Adrenal gland (tissue), 12 donors: ENCODE results near the gene RAMACL. TPM values are rescaled to one million over a fixed set of nuclear protein-coding genes. Genes with fewer than 3 reads are reported as not detected.

Experiments
- DNase-seq, 7 donors: peaks; one replicate each; pipeline ENCODE4 v3.0.0-alpha.2; 2019 to 2020
- H3K27ac ChIP-seq, 5 donors: fragments of 200-600 bp; sonication (generic) in 4 of 5; 1 replicate in 3 of 5; 2 replicates in 2 of 5; pipeline versions ENCODE4 v1.5.1 to v1.8.0; 2016 to 2020; ENCODE audit warnings: mild to moderate bottlenecking in 1 of 5
- H3K27me3 ChIP-seq: fragments of 200-600 bp; 2 replicates; pipeline ENCODE4 v1.8.0; 2021
- H3K36me3 ChIP-seq, 2 donors: fragments of 200-600 bp; replicated peaks in 1 of 2; 1 replicate in 1 of 2; 2 replicates in 1 of 2; pipeline versions ENCODE4 v1.5.1 to v1.8.0; 2018 to 2022
- H3K4me1 ChIP-seq, 2 donors: fragments of 200-600 bp; replicated peaks in 1 of 2; 1 replicate in 1 of 2; 2 replicates in 1 of 2; pipeline versions ENCODE4 v1.5.1 to v1.8.0; 2018 to 2021
- H3K4me3 ChIP-seq, 4 donors: fragments of 200-600 bp; sonication (generic) in 3 of 4; one replicate each; pipeline ENCODE4 v1.5.1; 2016 to 2018
- H3K9me3 ChIP-seq, 3 donors: fragments of 200-600 bp; sonication (generic) in 1 of 3; replicated peaks in 1 of 3; 1 replicate in 2 of 3; 2 replicates in 1 of 3; pipeline versions ENCODE4 v1.5.1 to v1.8.0; 2016 to 2021
- CTCF ChIP-seq, 6 experiments: fragments of 450-650 bp in 4 of 6; fragments of 200-600 bp in 2 of 6; sonication (generic) in 1 of 6; IDR thresholded peaks; 1 replicate in 5 of 6; 2 replicates in 1 of 6; pipeline versions ENCODE4 v1.5.1 to v1.8.0; 2016 to 2021; ENCODE audit warnings: antibody characterized with exemption in 6 of 6, mild to moderate bottlenecking in 2 of 6, moderate library complexity in 1 of 6
- POLR2A ChIP-seq, 2 donors: fragments of 450-650 bp; IDR thresholded peaks; one replicate each; pipeline ENCODE4 v1.6.1; 2017; ENCODE audit warnings: antibody characterized with exemption in 2 of 2, mild to moderate bottlenecking in 2 of 2, moderate library complexity in 1 of 2
- WGBS, 4 donors: extraction: QIAGEN DNeasy Blood & Tissue Kit in 2 of 4; methylation state at CpG; one replicate each; pipeline versions ENCODE4 v1.1.5 to v1.1.7; 2013 to 2017; 5-methylcytosine and 5-hydroxymethylcytosine counted together
- intact Hi-C, 2 donors: fragments of 100-400 bp; cut with DNase I; formaldehyde crosslinking; loops; one replicate each; pipeline versions ENCODE4 v1.14.1 to v1.15.0; 2022 to 2023
- polyA plus RNA-seq, 3 donors: library from polyadenylated mRNA; stranded (reverse); fragments of 200-250 nt in 2 of 3; fragments of 350-450 nt in 1 of 3; fragmentation: Illumina TruSeq in 1 of 3; extraction: RNeasy Lipid Tissue Mini Kit (QIAGEN cat#74804) in 1 of 3; gene quantifications; one replicate each; pipeline ENCODE4 v1.2.3, GENCODE V29; 2013 to 2014
- total RNA-seq, 9 donors: library from RNA; depleted of rRNA in 4 of 9; stranded (reverse); fragments of >200 nt in 4 of 9; fragments of 120-200 nt in 1 of 9; fragmentation: NEBNext Ultra II Directional in 1 of 9; extraction: Animal tissue kit (Norgen Biotek cat#: 25700) in 1 of 9; gene quantifications; one replicate each; pipeline versions ENCODE4 v1.1.0 to v1.2.4, GENCODE V29; 2013 to 2023
- donor health status: healthy with polysubstance abuse.
- donor health status: Bipolar disorder and iron deficiency.
- donor health status: DM: yes; HTN: yes; CAD: no.
- donor health status: DM: no; HTN: no; CAD: no.
- donor health status: DM: no; HTN: no; CAD: no.
- donor health status: DM: yes; HTN: yes; CAD: no.

The RAMACL gene
- total and polyA plus RNA-seq, 12 donors: 0.14 to 4.2 (median 0.46) TPM

DNA sequence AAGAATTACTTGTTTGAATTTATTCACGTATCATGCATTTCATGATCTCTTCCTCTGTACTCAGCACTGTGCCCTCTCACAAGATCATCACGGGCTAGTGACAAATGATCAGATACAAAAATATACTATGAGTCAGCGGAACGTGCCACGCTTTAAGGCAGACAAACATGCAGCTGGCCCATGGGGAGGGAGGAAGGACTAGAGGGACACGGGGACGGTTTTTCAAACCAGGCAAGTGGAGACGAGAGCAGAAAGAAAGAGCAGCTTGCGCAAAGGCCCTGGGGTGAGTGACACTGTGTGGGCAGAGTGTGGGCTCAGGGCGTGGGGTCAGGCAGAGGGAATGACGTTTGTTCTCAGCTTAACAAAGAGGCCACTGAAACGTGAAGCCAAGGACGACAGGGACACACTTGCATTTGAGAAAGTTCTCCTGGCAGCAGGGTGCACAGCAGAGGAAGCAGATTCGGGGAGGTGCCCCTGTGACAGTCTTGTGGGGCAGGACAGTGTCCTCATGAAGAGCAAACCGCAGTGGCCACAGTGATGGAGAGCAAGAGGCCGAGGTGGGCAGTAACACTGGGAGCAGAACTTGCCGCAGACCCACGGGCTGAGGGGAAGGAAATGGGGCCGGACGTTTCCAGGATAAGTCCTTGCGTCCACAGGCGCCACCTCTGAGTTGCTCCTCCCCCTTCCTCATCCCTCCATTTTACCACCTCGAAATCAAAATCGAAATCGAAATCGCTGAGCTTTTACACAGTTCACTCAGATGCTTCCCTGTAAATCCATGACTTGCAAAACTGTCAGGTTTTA lies 47.5 kb upstream of the RAMACL start:
- no peak overlapping the region for H3K4me3 ChIP-seq
- H3K36me3 ChIP-seq: no peaks in the 10 kb centered on the region
- H3K27me3 ChIP-seq: no peaks in the 10 kb centered on the region
- intact Hi-C loops: no loop called here
- H3K4me1 ChIP-seq: peaks cover 21 to 25% of the 10 kb centered on the region in 2 donors
- TF ChIP-seq CTCF (IDR thresholded peaks at IDR 0.05): no peak
- peak in 1 of 2 donors; percentile 55 for TF ChIP-seq POLR2A (IDR thresholded peaks at IDR 0.05)
- H3K27ac ChIP-seq: peak overlapping the region in 3 of 5 donors; percentile 23 to 38 (median 24)
- peak; percentile 68 to 91 (median 87) for DNase-seq
- H3K9me3 ChIP-seq: no peaks in the 10 kb centered on the region
- WGBS, 4 donors: 50 to 63% (median 55%) methylated on average over 26 of the region's 26 CpGs

DNA sequence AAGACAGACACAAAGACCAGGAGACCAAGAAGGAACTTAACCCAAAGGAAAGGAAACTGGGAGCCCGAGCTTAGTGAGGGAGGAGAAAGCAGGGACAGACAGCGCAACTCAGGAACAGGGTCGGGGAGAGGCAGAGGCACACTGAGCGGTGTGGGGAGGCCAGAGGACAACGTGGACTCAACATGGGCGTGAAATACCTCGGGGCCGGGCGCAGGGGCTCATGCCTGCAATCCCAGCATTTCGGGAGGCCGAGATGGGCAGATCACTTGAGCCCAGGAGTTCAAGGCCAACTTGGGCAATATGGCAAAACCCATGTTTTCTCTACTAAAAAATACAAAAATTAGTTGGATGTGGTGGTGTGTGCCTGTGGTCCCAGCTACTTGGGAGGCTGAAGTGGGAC lies 46.3 kb upstream of the RAMACL start:
- intact Hi-C loops: no loop called here
- 92 to 95% (median 94%) methylated on average over 11 of the region's 11 CpGs for WGBS, 4 donors

DNA sequence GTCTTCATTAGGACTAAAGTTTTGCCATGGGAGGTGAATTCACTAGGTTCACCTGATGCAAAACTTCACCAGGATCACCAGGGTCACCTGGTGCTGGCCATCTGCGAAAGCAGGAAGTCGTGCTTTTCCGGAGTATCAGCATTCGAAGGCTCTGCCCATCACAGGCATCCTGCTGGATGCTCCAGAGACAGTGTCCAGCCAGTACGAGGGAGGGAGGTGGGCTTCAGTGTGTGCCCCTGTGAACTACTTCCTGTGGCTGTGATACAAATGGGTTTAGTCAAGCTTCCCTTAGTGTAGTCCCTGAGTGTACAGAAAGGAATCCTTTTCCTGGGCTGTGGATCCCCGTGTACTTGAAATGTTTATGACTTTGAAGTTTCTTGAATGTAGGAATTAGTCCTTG lies 44.0 kb upstream of the RAMACL start:
- DNase-seq: no peak
- H3K36me3 ChIP-seq: no peaks in the 10 kb centered on the region
- H3K9me3 ChIP-seq: no peaks in the 10 kb centered on the region
- H3K4me3 ChIP-seq: no peak overlapping the region
- H3K27me3 ChIP-seq: no peaks in the 10 kb centered on the region
- intact Hi-C loops: no loop called here
- WGBS, 4 donors: 74 to 77% (median 77%) methylated on average over 6 of the region's 6 CpGs
- peaks cover 24 to 29% of the 10 kb centered on the region in 2 donors for H3K4me1 ChIP-seq
- no peak overlapping the region for H3K27ac ChIP-seq
- TF ChIP-seq CTCF (IDR thresholded peaks at IDR 0.05): no peak
- TF ChIP-seq POLR2A (IDR thresholded peaks at IDR 0.05): no peak

More for the DNA sequence above, 46.3 kb upstream of the RAMACL start:
- Histone ChIP-seq H3K36me3 (no peaks in the 10 kb centered on the region), H3K27ac (no peak overlapping the region), H3K27me3 (no peaks in the 10 kb centered on the region), H3K4me1 (peaks cover 30 to 35% of the 10 kb centered on the region in 2 donors), H3K9me3 (no peaks in the 10 kb centered on the region), H3K4me3 (no peak overlapping the region)
- DNase-seq: no peak
- no peak for TF ChIP-seq POLR2A (IDR thresholded peaks at IDR 0.05)
- no peak for TF ChIP-seq CTCF (IDR thresholded peaks at IDR 0.05)

DNA sequence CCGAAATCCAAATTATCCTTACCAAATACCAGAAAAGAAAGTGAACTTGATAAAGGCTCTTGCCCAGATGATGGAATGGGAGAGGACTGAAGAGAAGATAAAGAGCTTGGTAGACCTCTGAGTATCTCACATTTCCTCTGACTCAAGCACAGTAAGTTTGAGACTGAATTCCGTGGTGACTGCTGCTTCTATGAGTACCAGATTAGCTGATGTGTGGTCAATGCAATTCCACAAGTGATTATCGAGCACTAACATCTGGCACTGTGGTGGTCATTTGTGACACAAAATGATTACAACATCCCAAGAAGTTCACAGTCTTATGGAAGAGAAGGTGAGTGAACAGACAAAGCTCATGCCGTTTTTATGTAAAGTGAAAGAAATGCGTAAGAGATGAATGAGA lies 43.1 kb upstream of the RAMACL start:
- peaks cover 24 to 29% of the 10 kb centered on the region in 2 donors for H3K4me1 ChIP-seq
- 86 to 93% (median 89%) methylated on average over 5 of the region's 5 CpGs for WGBS, 4 donors
- intact Hi-C loops: no loop called here

More for the DNA sequence above, 43.1 kb upstream of the RAMACL start:
- Histone ChIP-seq H3K27me3 (no peaks in the 10 kb centered on the region), H3K9me3 (no peaks in the 10 kb centered on the region), H3K36me3 (no peaks in the 10 kb centered on the region), H3K27ac (no peak overlapping the region), H3K4me3 (no peak overlapping the region)
- DNase-seq: no peak
- TF ChIP-seq CTCF (IDR thresholded peaks at IDR 0.05) (no peak), POLR2A (IDR thresholded peaks at IDR 0.05) (no peak)
